Measurements from ENCODE around the gene HSD17B1. TPM values are rescaled to one million over a fixed set of nuclear protein-coding genes. Genes with fewer than 3 reads are reported as not detected.

Gene HSD17B1
- total RNA-seq, 4 donors from 2014 or later = 2.3 to 6.6 (median 4.6) TPM

GRCh38 chr17:42573095-42573494 is 20.4 kb downstream of the HSD17B1 start:
- intact Hi-C loops (cut with DNase I; ENCODE audit: low total_unique reads) = loop anchor here (10.0 kb wide), 1 partner anchor 112 kb away; the partner anchor contains the start of genes CCR10 and CNTNAP1
- no peak overlapping the region for H3K4me3 ChIP-seq (ENCODE audit: low read depth, poor library complexity, severe bottlenecking)
- no peak for TF ChIP-seq POLR2A (IDR thresholded peaks at IDR 0.05)
- TF ChIP-seq, protein P1, sequence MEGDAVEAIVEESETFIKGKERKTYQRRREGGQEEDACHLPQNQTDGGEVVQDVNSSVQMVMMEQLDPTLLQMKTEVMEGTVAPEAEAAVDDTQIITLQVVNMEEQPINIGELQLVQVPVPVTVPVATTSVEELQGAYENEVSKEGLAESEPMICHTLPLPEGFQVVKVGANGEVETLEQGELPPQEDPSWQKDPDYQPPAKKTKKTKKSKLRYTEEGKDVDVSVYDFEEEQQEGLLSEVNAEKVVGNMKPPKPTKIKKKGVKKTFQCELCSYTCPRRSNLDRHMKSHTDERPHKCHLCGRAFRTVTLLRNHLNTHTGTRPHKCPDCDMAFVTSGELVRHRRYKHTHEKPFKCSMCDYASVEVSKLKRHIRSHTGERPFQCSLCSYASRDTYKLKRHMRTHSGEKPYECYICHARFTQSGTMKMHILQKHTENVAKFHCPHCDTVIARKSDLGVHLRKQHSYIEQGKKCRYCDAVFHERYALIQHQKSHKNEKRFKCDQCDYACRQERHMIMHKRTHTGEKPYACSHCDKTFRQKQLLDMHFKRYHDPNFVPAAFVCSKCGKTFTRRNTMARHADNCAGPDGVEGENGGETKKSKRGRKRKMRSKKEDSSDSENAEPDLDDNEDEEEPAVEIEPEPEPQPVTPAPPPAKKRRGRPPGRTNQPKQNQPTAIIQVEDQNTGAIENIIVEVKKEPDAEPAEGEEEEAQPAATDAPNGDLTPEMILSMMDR (IDR thresholded peaks at IDR 0.05) = no peak
- 76 to 78% methylated on average over 4 of the region's 4 CpGs for WGBS, 2 donors
- no peak for DNase-seq (ENCODE audit: low spot score in 2 of 2)

DNA sequence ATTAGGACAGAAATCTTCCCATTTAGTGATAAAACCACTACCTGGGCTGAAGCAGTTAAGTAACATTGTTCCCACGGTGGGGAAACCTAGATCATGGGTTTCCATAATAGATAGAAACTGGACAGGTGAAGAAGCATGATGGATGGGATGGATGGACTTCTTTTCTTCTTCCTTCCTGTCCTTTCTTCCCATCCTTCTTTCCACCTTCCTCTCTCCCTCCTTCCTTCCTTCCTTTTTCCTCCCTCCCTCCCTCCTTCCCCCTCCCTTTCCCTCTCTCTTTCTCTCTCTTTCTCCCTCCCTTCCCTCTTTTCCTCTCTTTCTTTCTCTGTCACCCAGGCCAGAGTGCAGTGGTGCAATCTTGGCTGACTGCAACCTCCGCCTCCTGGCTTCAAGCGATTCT is 21.7 kb downstream of the HSD17B1 start:
- H3K4me3 ChIP-seq (ENCODE audit: low read depth, poor library complexity, severe bottlenecking) = no peak overlapping the region
- intact Hi-C loops (cut with DNase I; ENCODE audit: low total_unique reads) = loop anchor here (10.0 kb wide), 1 partner anchor 110 kb away; the partner anchor contains the start of genes CCR10 and CNTNAP1
- WGBS, 2 donors = 82 to 83% methylated on average over 3 of the region's 3 CpGs
- TF ChIP-seq, protein P1 (IDR thresholded peaks at IDR 0.05) = no peak
- TF ChIP-seq POLR2A (IDR thresholded peaks at IDR 0.05) = no peak
- no peak for DNase-seq (ENCODE audit: low spot score in 2 of 2)

GRCh38 chr17:42577140-42577531 is 24.4 kb downstream of the HSD17B1 start:
- WGBS, 2 donors = 4% methylated on average over 17 to 18 of the region's 18 CpGs
- intact Hi-C loops (cut with DNase I; ENCODE audit: low total_unique reads) = loop anchor here (10.0 kb wide), 1 partner anchor 108 kb away; the partner anchor contains the start of genes CCR10 and CNTNAP1
- no peak for DNase-seq (ENCODE audit: low spot score in 2 of 2)
- peak overlapping the region; percentile 33 for H3K4me3 ChIP-seq (ENCODE audit: low read depth, poor library complexity, severe bottlenecking)
- TF ChIP-seq POLR2A (IDR thresholded peaks at IDR 0.05) = no peak
- TF ChIP-seq, protein P1 (IDR thresholded peaks at IDR 0.05) = no peak

DNA sequence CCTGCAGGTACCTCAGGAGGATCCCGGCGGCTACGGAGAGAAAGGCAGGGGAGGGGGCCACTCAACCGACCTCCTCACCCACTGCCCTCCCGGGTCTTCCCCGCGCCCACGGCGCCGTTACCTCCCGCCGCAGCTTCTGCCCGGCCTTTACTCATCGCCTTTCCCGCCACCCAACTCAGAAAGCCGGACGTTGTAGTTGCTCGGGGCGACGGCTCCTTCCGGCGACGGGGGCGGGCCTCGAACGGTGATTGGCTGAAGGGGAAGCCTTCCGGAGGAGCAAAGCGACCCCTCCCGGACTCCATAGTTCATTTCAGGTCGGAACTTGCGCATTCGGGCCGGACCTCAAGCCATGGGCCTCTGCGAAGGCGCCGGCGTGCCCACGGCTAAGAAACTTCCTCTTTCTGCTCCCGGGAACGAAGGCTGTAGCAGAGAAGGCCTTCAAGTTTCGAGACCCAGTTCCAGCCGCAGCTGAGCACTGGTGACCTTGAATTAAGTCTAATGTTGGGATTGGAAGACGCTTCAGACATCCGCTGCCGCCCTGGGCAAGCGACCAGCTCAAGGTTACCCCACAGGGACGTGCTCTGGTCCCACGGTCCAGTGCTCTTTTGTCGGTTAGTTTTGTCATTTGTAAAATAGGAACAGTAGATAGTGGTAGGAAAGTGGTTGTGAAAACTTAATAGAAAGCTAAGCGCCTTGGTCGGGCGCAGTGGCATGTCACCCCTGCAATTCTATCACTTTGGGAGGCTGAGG is 25.0 kb downstream of the HSD17B1 start, which contains the start of gene PSMC3IP:
Gene PSMC3IP, minus strand, starts transcription at position 198 of the 750 bp plus-strand sequence. Its CDS starts 43 bp downstream, at position 155.
- WGBS, 2 donors = 0 to 1% methylated on average over 43 to 47 of the region's 52 CpGs
- peak; percentile 95 to 99 for DNase-seq (ENCODE audit: low spot score in 2 of 2)
- intact Hi-C loops (cut with DNase I; ENCODE audit: low total_unique reads) = loop anchor here (10.0 kb wide), 1 partner anchor 107 kb away; the partner anchor contains the start of genes CCR10 and CNTNAP1
- H3K4me3 ChIP-seq (ENCODE audit: low read depth, poor library complexity, severe bottlenecking) = peak within 1 kb of the TSS; percentile 38
- no peak for TF ChIP-seq POLR2A (IDR thresholded peaks at IDR 0.05)
- TF ChIP-seq, protein P1 (IDR thresholded peaks at IDR 0.05) = peak in 1 of 3 donors; percentile 7

DNA sequence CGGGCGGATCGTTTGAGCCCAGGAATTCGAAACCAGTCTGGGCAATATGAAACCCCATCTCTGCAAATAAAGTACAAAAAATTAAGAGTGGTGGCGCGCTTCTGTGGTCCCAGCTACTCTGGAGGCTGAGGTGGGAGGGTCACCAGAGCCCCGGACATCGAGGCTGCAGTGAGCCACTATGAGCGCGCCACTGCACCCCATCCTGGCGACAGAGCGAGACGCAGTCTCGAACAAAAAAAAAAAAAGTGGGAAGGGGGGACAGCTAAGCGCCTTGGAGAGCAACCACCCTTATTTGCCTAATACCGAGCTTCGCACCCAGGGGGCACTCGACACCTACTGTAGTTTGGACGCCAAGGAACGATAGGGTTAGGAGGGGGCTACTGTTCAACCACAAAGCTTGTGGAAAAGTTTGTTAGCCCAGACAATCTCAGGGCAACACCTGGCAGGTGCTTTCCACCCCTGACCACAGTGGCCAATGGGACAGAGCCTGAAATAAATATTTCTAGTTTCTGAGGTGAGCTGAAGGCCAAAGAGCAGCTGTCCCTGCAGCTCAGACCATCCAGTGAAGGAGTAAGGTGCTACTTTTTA is 25.7 kb downstream of the HSD17B1 start:
- DNase-seq (ENCODE audit: low spot score in 2 of 2) = peak; percentile 72 to 92
- intact Hi-C loops (cut with DNase I; ENCODE audit: low total_unique reads) = loop anchor here (10.0 kb wide), 1 partner anchor 106 kb away; the partner anchor contains the start of genes CCR10 and CNTNAP1
- 1% methylated on average over 20 of the region's 20 CpGs for WGBS, 2 donors
- H3K4me3 ChIP-seq (ENCODE audit: low read depth, poor library complexity, severe bottlenecking) = peak overlapping the region; percentile 38
- TF ChIP-seq, protein P1 (IDR thresholded peaks at IDR 0.05) = peak in 1 of 3 donors; percentile 68
- no peak for TF ChIP-seq POLR2A (IDR thresholded peaks at IDR 0.05)
